Stimulated activated CD8-positive, alpha-beta memory T cell treated with anti-CD3 and anti-CD28 coated beads, Interleukin-4, amount 100 ng/mL, for 1 hour (primary cell): ENCODE results near the gene FOXP1.

Experiments used
- DNase-seq, 2 donors: peaks; one replicate each; pipeline ENCODE4 v3.0.0-alpha.2; 2020; ENCODE audit warnings: low read depth in 2 of 2, low spot score in 1 of 2

The FOXP1 gene

DNA sequence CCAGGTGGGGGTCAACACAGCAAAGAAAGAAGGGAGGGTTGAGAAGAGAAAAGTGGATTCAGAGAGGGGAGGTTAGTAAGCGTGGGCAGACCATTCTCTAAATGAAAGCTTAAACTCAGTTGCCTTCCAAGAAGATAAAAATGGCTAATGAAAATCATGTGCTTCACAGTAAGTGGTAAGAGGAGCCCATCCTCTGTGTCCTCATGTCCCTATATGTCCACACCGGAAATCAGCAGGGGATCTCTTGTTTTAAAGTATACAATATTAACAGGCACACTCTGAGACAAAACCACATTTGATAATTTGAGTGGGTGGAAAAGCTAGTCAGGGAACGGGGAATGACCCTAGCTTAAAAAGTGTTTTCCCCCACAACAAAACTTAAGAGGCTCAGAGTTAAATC, 4.4 kb upstream of the FOXP1 start:
- DNase-seq = no peak

DNA sequence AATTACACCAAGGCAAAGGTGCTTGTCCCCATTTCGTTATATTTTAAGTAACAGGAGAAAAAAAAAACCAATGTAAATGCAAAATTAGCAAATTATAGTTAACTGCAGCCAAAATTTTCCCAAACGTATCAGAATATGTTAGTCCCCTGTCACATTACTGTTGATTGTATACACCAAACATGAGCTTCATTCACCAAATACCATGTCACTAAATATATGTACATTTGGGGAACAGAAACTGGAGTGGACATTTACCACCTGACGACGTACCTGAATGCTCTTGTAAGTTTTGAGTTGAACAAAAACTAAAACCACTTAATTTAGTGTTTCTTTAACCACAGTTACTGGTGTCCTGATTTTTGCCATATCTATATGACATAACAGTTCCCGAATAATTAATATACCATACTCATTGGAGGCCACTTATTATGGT, 3.3 kb upstream of the FOXP1 start:
- DNase-seq = no peak

DNA sequence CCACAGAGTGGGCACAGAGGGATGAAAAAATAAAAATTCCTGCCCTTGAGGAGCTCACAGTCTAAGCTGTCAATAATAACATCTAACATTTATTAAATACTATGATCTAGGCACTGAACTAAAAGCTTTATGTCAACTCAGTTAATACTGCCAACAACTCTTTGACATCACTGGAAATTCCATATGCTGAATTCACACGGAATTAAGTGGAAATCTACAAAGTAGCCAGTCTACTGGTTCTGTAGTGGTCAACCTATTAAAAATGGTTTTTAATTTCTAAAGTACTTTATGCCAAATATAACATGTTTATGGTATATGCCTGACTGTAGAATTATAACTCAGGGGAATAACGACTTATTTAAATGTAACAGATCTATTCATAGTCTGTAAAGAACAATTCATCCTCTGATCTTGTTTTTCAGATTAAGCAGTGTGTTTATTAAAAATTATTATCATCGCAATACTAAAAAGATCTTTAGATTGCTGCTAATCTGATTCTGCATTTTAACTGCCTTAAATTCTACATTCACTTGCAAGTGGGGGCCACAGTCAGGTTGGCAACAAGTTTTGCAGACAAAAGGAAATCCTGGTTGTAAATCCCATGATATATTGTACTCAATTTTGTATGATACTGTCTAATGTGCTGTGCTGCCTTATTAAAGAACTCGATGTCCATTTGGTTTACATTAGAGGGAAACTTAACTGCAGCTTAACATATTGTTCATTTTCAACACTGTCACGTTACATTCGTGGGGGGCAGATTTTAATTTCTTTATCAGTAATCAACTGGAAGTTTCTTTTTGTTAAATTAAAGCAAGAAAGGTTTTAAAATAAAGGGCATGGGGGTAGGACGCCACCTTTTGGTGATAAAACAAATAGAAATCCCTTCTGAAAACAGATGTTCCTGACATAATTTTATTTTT, 2.6 kb upstream of the FOXP1 start:
- DNase-seq = no peak

DNA sequence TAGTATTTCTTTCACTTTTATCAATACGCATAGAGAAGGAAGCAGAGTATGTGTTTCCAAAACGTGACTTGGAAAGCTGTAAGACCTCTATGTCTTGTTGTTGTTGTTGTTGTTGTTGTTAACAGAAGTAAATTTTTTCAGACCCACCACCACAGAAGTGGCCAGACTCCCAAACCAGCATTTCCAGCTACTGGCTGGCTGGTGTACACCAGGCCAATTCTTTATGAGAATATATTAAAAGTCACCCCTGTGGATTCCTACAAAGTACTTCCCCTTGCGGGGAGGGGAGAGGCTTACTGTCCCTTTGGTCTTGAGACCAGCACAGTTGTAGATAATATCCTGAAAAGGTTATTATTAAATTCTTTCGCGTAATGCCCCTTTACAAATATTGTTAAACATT, 1.6 kb upstream of the FOXP1 start:
- DNase-seq = no peak

DNA sequence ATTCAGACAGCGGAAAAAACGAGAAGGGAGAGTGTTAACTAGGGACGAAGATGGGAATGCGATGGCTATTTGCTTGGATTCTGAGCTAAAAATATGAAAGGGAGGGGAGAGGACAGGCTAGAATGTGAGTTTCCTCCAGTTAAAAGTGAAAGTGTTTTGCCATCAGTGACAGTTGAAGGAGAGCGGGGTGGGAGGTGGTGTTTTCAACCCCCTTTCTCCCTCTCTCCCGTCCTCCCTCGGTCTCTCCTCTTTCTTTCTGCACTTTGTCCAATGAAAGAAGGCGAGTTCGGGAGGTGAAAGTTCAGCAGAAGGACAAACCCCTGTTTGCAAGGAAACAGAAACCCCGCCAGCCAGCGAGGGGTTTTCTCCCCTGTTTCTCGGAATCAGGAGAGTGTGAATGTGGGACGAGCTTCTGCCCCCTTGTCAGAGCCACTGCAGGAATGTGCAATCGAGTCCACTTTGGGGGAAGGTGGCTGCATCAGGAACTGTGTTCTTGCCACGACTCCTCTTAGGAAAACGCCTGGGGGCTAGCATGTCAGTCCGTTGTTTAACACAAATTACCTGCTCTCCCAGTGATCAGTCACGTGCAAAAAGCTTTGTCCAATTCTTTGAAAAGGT, 975 bp upstream of the FOXP1 start:
- no peak for DNase-seq

DNA sequence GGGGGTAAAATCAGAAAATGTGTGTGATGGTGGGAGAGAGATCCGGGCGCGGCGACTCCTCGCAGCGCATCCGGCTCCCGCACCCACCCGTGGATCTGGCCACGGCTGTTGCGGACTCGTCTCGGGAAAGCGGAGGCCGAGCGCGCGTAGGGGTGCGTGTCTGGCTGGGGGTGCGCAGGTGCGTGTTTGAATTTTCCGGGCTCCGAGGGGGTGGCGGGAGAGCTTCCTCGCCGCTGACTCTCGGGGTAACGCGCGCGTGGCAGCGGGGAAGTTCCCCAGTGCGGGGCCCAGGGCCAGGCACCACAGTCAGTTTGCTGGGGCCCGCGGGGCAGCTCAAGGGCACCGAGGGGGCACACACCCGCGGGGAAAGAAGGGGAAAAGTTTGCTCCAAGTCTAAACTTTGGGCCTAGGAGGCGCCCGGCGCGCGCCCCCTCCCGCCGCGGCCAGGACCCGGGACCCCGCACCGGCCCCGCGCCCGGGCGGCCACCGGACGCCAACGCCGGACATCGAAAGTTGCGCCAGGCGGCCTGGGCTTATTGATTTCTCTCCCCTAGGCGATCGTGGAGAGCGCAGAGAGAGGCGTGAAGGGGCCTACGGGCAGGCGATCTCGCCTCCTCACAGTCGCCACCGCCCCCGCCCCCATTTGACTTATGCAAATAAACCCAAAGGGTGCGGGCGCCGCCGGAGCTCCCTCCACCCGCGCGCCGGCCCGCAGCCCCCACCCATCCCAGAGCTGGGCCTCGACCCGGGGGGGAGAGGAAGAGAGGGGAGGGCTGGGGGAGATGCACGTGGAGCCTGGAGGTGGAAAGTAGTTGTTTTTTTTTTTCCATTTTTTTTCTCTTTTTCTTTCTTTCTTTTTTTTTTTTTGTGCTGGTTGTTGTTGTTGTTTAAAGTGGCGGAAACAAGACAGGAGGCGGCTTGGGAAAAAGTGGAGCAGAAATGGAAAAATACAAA, 639 bp downstream of the FOXP1 start:
- DNase-seq = no peak

DNA sequence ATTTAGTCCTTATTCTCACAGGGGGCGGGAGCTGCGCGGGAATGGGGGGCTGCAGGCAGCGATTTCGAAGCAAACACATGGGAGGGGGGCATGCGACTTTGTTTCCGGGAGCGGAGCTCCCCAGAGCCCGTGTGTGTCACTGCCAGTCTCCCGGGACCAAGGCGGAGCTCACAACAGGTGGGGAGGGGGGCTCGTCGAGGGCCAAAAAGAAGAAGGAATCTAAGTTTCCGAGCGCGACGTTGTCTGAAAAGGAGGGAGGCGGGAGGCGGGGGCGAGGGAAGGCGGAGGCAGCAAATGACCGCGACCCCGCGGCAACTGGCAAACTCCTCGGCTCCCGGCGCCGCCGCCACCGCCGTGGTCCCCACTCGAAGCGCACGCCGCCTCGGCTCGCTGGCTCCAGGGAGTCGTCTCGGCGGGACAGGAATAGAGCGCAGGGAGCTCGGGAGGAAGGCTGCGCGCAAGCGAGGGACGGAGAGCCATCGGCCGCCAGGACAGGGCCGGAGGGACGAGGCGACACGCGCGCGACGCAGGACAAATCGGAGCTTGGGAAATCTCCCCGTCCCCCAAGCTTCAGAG, 1.4 kb downstream of the FOXP1 start:
- DNase-seq = no peak

DNA sequence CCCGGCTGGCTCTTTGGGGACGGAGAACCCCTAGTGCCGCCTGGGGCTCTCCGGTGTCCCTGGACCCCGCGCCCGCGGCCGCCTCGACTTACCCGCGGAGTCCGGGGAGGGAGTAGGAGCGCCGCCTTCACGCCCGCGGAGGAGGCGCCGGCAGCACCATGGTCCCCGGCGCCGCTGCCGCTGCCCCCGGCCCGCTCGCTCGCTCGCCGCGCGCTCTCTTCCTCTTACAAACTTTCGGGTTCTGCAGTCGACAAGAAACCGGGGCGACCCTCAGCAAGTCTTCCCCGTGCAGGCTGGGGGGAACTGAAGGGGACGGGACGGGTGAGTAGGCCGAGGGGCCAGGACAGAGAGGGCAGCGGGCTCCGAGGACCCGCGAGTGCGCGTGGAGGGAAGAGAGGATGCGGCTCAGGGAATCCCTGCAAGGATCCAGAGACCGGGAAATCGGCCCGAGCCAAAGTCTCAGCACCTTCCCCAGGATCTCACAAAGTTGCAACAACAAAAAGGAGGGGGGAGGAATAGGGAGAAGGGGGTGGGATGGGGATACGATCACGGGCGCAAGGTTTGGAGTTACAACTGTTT, 2.0 kb downstream of the FOXP1 start:
- no peak for DNase-seq

DNA sequence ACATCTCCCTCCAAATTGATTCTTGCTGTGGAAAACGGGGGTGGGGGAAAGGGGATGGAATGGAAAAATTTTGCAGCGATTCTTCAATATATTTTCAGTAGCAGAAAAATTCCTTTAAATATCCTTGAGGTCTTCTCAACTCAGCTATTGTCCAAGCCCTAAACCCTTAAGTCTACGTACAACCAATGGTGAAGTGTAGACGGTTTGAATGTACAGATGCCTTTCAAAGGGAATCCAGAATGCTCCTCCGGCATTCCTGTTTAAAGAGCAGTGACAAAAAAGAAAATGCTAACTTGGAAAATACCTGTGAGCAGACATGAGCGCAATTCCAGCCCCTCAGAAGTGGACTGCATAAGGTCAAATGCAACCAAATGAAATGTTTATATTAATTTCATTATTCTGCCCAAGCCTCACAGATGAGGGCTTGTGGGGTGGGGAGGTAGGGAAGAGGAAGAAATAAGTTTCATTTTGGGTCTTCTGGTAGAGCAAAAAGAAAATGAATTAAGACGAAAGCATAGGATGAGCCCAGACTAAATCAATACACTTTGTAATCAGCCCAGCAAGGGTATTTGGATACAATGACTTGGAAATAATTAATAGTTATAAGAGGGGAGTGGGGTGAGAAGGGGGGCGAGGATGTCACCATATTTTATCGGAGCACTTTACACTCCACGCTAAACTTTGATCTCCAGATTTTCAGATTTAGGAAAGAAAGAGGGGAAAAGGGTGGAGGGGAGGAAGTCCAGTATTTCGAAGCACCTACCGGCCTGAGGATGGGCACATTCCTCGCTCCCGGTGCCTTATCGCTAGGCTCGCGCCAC, 2.7 kb downstream of the FOXP1 start:
- DNase-seq = no peak

DNA sequence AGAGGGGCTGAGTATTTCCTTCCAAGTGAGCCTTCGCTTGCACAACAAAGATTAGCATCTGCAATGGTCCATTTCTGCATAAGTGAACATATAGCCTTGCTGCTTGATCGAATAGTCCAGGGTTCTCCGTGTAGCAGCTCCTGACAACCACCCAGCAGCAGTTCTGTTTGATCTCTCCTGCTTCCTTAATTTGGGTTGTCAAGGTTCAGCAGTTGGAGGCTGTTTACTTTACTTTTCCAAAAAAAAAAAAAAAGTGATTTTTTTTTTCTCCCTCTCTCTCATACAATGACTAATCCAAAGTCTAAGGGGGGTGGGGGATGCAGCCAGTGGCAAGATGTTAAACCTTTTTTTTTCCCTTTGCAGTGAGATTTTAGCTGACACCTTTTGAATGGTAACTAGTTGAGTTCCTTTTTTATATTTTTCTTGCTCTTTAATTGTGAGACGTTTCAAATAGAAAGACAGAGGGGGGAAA, 3.6 kb downstream of the FOXP1 start:
- DNase-seq = no peak

DNA sequence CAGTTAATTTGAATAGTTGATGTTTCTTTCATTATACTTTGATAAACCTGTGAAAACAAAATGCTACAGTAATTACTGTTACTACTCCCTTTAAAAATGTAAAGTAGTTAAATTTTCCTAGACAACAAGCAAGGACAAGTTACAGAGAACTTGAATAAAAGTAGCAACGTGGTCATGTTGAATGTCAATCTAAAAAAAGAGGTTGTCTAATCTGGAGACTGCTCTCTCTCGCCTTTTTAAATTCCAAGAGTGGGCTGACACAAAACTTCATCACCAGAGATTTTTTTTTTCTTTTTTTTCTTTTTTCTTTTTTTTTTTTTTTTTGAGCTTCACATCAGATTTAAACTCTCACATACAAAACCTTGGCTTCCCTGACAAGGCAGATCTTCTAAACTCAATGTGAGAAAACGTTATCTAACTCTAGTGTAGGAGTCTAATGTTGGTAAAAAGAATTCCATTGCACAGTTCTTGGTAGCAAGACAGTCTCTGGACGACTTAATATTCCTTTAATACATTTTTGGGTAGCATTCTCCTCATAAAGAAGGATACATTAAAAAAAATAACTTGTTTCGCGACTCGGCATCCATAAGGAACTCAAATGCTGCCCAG, 4.1 kb downstream of the FOXP1 start:
- DNase-seq = no peak

DNA sequence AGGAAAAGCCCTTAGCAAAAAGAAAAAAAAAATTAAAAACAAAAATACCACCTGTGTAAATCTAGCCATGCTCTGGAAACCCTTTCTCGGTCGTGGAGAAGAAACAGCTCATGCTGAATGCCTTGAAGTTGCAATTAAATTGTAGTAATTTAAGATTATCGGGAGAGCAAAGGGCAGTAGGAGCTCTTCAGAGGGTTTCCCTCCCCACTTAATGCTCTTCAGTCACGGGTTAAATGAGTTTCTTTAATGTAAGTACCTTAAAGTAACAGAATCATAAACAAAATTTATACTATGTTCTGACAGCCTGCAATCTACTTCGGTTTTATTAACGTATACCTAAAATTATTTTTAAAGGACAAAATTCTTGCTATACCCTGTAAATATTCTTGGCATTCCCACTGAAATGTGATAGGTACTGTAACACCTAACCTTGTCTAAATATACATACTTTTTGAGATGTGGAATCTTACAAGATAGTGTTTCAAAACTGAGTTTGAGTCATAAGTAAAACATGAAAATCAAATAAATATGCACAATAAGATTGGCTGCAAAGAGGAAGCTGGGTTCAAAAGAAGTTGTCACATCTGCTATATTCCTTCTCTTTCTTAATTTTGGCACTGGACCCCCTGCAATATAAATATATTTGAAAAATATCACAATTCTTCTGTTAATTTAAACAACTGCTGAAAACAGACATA, 5.3 kb downstream of the FOXP1 start:
- DNase-seq = no peak

DNA sequence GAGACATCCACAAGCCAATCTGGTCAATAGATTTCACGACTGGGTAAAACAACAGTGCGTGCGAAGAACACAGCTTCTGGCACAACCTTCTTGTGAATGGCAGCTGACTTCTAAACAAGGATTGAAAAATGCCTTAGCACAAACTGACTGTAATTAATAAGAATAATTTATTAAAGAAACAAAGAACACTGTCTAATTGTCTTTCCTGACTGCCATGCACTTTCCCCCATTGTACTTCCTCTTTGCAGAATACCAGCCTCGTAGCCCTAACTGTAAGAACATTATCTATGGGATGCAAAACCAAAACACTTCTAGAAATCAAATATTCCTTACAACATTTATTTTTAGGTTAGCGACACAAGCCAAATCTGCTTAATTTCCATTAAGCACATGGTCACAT, 6.5 kb downstream of the FOXP1 start:
- DNase-seq = no peak

DNA sequence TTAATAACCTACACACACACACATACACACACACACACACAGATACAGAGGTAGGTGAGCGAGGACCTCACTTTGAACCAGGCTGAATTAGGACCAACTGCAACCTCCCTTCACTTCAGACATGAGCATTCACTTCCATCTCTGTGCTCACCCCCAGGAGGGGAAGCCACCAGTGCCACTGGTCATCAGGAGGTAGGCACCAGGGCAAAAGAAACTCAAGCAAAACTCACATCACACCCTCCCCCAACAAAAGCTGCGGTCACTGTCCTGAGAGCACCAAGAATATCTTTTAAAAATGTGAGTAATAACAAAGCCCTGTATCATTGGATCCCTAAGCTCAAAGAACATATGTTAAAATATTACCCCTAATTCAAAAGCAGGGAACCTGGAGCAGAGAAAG, 8.1 kb downstream of the FOXP1 start:
- DNase-seq = no peak

DNA sequence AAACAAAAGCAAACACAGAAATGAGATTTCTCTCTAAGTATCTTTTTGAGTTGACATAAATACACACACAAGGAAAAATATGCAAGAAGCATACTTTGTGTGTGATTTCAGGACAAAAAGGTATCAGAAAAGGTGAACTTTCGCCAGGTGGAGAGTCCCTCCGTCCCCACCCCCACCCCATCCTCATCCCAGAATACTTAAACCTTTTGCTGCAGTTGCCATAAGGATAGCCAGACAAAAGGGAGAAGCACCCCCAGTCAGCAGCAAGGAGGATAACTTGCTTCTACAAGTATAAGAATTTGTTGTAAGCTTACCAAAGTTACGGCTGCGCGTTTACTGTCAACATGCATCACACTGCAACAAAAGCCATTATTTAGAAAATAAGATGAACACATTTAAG, 10.3 kb downstream of the FOXP1 start:
- no peak for DNase-seq

DNA sequence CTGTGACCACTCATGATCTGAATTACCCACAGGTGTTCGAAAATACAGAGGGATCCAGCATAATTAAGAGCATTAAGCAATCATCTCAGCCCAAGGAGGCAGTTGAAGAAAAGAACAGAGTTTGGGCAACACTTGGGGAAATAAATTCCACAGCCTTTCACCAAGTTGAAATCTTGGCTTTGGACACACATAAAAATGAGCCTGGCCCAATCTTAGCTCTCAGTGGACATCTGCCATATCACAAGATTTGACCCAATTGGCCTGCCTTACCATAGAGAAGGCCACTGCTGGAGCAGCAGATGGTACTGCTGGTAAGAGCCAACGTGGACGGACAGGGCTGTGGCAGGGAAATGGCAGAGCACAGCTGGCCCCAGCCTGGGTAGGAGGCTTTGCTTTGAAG, 13.0 kb downstream of the FOXP1 start:
- DNase-seq = no peak

DNA sequence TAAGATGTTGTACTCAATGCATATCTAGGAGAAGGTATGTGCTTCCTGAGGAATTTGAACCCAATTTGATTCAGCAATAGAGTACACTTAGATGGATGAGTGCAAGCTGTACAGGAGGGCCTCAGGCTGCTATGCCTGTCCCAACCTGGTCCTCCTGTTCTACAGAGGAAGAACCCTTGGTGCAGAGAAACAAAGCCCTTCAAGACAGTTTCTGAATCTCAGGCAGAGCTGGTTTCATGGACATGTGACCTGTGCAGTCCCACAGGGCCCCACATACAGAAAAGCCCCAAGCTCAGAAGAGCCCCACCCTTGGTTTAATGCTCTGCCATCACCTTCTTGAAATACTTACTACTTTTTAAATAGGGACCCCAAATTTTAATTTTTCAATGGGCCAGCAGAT, 15.3 kb downstream of the FOXP1 start:
- DNase-seq = no peak

DNA sequence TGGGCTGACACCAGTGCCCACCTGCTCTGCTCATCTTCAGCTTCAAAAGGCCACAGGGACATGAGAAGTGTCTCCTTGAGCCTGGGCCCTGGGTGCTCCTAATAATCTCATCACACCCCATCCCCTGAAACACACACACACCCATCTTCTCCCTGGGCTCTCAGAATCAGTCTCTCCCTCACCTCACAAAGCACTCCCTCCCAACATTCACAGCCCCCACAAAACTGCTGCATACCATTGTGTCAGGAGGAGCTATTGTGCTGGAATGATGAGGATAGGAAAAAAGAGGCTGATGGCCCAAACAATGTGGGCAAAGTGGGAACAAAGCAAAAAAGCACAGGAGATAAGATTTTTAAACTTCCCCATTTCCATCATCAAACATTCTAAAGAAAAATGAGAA, 16.8 kb downstream of the FOXP1 start:
- DNase-seq = no peak

DNA sequence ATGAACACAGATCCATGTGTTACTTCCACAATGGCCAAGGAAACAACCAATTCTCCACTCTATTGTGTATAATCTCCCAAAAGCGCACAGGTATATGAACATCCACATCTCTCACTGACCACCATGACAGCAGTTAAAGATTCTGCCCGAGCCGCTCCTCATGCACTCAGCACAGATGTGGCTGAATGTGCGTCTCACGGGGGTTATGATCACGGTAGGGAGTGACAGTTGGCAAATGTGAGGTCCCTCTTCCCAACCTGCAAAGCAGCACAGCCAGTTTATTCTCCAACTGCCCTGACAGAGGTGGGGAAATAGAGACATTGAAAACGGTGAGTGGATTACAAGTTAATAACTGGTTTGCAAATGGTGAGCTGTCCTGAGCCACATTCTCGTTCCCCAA, 17.6 kb downstream of the FOXP1 start:
- DNase-seq = no peak
